ENCODE data around the gene RPTOR. TPM values are rescaled to one million over a fixed set of nuclear protein-coding genes. Genes with fewer than 3 reads are reported as not detected.

The RPTOR gene
- total RNA-seq, 1 experiment from 2014 or later: 25.1 TPM

DNA sequence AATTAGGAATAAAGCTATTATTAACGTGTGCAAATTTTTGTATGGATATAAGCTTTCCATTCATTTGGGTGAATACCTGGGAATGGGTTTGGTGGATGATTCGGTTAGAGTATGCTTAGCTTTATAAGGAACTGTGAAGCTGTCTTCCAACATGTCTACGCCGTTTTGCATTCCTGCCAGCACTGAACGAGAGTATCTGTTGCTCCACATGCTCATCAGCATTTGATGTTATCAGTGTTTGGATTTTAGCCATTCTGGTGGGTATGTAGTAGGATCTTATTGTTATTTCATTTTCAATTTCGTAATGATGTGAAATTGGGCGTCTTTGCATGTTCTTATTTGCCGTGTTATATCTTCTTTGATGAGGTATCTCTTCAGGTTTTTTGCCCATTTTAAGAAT lies 168.0 kb downstream of the RPTOR start:
- DNase-seq (ENCODE audit: low read depth): no peak

- DNase-seq (ENCODE audit: low read depth): no peak
Observed at GRCh38 chr17:80716986-80717719, 172.5 kb downstream of the RPTOR start.

DNA sequence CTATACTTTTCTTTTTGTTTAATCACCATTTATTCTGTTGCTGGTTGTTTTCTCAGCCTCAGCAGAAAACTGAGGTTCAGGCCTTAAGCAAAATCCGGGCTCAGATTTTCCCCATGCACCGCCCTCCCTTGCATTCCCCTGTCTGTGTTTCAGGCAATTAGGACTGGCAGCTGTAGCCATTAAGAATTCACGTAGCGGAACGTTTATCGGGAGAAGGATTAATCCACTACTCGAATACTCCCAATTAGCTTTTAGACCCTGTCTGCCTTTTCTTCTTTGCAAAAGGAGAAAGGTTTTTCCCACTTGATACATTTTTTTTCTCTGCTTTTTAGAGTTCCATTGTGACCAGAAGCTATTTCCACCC lies 173.1 kb downstream of the RPTOR start:
- no peak for DNase-seq (ENCODE audit: low read depth)

DNA sequence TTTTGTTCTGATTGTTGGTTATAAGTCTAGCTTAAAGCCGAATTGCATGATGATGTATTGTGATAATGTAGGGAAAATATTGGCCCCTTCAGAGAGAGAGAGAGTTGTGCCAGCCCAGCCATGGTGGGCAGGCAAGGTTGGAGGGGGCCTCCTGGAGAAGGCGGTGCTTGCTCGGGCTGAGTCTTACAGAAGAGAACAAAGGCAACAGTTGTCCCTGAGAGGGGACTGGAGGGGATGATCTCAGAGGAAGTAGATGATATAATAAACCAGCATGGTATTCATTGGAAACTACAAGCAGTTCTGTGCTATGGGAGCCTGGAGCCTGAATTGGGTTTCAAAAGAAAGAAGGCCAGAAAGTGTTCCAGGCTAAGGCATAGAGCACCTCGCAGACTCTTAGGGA lies 173.8 kb downstream of the RPTOR start:
- DNase-seq (ENCODE audit: low read depth): no peak

DNA sequence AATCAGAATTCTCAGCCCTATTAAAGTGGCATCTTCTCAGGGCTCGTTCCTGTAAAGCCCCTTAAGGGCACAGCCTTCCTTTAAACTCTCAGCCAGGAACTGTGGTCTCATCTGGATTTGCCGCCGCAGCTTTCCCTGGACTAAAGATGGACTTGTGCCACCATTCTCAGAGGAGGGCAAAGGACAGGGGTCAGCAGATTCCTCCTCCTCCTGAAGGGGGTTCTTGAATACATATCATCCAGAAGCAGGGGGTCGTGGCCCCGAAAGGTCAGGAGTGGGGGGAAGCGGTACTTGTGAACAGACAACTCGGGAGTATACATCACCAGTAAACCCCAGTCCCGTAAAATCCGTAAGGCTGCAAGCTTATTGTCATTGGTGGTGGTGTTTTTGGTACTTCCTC lies 174.8 kb downstream of the RPTOR start:
- no peak for DNase-seq (ENCODE audit: low read depth)

DNA sequence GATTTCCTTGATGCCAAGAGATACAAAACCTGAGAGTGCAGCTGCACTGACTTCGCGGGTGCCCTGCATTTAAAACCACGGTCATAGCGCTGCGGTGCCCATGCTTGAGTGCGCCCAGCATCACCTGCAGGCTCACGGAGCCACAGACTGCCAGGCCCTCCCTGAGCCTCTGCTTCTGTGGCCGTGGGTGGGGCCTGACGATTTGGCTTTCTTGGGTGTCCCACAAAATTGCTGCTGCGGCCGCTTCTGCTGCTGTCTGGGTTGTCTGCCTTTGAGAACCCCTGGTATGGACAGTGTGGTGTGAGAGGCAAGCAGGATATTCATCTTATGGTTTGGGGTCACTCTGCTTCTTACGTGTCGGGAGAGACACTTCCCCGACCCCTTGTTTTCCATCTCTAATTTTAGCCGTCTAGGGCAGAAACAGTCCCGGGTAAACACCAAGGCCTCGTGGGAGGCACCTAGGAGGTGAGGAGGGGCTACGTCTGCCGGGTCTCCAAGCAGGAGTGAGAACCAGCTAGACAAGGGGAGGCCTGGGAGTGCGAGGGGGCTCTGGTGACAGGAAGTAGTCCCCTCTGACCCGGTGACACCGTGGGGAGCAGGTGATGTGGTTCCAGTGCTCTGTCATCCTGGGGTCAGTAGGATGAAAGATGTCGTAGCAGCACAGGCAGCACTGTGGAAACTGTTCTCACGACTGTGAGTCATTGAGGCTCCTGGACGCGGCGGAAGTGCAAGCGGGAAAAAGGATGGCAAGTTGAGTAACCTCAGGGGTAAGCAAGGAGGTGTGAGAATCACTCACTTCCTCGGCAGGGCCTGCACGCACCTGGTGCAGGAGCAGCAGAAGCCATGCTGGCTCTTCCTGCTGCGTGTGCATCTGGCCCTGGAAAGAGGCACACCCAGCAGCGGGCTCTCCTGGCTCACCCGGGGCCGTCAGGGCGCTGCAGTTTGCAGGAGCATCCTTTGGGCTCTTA lies 176.3 kb downstream of the RPTOR start:
- DNase-seq (ENCODE audit: low read depth): no peak

DNA sequence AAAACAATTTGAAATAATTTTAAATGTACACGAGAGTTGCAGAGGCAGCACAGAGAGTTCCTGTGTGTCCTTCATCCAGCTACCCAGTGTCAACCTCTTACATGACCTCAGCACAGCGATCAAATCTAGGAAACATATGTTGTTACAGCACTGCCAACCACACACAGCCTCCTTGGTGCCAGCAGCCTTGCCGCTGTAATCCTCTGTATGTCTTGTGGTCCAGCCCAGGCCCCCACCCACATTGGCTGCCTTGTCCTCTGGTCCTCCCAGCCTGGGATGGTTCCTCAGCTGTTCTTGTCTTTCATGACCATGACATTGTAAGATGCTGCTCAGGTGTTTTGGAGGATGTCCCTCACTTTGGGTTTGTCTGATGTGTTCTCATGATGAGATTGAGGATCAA lies 178.0 kb downstream of the RPTOR start:
- peak; percentile 89 for DNase-seq (ENCODE audit: low read depth)

DNA sequence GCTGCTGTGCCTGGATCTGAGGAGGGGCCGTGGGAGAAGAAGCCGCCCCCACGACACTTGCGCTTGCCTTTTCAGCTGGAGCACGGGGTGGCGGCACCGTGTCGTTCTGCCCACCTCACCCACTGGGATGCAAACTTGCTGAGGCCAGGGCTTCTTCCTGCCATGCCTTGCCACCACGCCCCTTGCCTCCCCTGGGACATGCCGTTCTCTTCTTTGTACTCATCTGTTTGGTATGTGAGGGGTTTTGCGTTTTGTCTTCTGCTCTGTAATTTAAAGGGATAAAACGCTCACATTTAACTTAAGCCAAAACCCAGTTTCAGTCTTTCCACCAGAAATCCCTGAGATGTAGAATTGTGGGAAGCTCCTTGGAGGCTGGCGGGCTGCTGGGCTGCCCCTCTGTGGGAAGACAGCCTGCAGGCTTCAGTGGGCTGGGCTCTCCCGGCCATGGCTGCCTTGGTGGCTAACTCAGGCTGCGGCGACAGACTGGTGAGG lies 180.2 kb downstream of the RPTOR start:
- DNase-seq (ENCODE audit: low read depth): peak; percentile 91

DNA sequence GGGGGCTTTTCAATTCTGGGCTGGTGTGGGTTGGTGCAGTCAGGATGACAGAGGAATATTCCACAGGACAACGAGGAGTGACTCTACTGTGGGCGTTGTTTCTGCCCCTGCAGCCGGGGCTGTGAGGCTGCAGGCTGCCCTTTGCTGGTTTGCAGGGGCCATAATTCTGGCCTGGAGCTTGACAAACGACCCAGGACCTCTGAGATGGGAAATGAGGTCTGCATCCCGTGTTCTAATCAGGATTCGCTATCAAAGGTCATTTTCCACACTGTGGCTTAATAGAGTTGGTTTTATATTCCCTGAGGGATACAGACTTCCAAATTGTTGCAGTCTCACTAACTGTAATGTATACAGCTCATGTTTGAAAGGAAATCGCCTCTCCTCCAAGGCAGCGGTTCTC lies 180.9 kb downstream of the RPTOR start:
- DNase-seq (ENCODE audit: low read depth): no peak

DNA sequence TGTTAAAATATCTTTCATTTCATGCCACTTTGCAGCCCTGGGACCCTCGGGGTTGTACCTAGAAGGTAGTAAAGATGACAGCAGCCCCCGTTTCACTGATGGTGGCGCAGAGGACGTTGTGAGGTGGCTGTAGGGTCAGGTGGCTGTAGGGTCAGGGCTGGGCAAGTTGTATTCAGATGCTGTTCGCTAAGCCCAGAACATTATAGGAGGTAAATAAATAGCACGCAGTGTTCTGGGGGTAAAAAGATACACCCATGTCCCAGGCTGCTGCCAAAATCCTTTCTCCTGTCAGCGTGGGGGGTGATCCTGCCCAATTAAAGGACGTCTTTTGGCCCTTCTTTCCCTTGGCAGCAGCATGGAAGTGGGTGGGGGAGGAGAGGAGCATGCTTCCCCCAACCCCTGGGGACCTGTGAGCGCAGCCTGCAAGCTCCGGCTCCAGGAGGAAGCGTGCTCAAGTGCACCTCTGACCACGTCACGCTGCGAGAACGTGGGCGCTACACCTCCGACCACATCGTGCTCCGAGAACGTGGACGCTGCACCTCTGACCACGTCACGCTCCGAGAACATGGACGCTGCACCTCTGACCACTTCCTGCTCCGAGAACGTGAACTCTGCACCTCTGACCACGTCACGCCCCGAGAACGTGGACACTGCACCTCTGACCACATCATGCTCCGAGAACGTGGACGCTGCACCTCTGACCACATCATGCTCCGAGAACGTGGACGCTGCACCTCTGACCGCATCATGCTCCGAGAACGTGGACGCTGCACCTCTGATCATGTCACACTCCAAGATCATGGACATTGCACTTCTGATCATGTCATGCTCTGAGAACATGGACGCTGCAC lies 182.1 kb downstream of the RPTOR start:
- DNase-seq (ENCODE audit: low read depth): no peak

GRCh38 chr17:80727409-80727755 lies 182.7 kb downstream of the RPTOR start:
- DNase-seq (ENCODE audit: low read depth): no peak

- no peak for DNase-seq (ENCODE audit: low read depth)
Observed at GRCh38 chr17:80729016-80729415, 184.4 kb downstream of the RPTOR start.

DNA sequence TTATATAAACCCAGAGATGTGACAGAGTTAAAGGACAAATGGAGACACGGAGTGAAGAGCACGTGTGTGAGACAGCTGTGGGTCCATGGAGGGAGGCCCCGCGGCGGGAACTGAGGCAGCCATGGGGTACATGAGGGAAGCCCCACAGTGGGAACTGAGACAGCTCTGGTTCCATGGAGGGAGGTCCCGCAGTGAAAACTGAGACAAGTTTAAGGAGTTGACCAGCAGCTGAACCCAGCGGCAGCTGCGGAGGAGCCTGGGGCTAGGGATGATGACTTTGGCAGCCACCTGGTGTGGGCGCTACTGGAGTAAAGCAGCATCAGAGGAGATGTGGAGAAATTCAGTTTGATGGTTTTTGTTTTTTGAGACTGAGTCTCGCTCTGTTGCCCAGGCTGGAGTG lies 185.1 kb downstream of the RPTOR start:
- peak; percentile 24 for DNase-seq (ENCODE audit: low read depth)

DNA sequence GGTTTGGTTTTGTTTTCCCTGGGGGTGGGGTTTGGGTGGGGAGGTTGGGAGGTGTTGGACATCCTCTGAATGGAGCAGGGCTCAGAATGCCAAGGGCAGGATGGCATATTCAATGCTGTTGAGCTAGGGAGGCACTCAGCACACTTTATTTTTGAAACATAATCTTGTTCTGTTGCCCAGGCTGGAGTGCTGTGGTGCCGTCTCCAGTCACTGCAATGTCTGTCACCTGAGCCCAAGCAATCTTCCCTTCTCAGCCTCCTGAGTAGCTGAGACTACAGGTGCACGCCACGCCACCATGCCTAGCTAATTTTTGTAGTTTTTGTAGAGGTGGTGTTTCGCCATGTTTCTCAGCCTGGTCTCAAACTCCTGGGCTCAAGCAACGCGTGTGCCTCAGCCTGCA lies 186.1 kb downstream of the RPTOR start:
- no peak for DNase-seq (ENCODE audit: low read depth)

DNA sequence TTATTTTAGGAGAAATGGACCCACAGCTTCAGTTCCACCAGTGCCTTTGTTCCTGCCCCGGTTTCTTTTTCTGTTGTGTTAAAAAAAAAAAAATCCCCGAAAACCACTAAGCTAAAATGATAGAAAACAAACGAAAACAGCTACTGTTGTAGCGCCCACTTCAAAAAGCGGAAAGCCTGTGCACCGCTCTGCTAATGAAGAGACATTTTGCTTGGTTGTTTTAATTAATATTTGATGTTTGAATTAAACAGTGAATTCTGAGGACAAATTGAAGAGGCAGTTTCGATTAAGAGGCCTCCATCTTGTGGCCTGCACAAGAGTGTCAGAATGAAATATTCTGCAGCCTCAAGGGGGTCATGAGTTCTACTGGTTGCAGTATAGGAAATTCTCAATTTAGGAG lies 186.7 kb downstream of the RPTOR start:
- DNase-seq (ENCODE audit: low read depth): no peak

- DNase-seq (ENCODE audit: low read depth): no peak
Observed at GRCh38 chr17:80732268-80732667, 187.6 kb downstream of the RPTOR start.

- DNase-seq (ENCODE audit: low read depth): no peak
Observed at GRCh38 chr17:80737106-80738019, 192.7 kb downstream of the RPTOR start.

DNA sequence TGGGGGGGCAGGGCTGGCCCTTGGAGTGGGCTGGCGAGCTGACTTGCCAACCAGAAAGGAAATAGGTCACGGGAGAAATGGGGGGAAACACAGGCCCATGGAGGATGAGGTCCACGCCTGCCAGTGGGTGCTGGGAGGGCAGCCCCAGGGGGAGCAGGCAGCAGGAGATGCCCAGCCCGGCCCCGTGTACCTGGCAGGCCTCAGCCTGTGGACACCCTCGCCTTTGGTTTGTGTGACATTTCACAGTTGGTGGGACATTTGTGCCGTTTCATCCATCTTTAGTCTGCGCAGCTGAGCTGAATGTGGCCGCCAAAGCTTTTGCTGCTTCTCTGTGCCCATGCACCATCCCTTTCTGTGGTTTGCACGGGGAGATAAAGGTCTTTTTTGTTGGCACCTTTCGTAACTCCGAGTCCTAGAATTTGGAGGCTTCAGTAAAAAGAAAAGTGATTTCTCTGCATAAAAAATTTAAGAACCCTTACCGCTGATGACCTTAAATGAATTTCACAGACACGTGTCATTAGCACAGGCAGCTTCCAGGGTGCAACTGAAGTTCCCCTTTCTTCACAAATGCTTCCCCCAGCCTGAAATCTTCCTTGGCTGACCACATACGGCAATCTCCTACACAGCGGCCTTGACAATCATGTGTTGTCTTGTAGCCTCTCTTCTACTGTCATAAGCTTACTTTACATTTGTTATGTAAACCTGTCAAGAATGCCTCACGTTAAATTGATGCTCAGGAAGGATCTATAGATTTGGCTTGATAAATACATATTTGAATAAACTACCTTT lies 193.6 kb downstream of the RPTOR start:
- DNase-seq (ENCODE audit: low read depth): no peak

- DNase-seq (ENCODE audit: low read depth): no peak
Observed at GRCh38 chr17:80738987-80739730, 194.5 kb downstream of the RPTOR start.

All from LHCN-M2 (cell line).